ELR (cell line): Measurements from ENCODE around the gene OR10T2.
"Not testable (repeated sequence)": the region's sequence is repeated elsewhere in the genome, so short reads cannot be mapped to it uniquely, and the experiment has no call there.

Experiments
- DNase-seq: peaks from one replicate; pipeline ENCODE4 v3.0.0-alpha.2; 2015; ENCODE audit warnings: low read depth

OR10T2 gene

GRCh38 chr1:158398818-158399514 lies at the start of gene OR10T2:
Gene OR10T2, minus strand, starts transcription at chr1:158399466. Its CDS starts 0 bp downstream, at chr1:158399466.
- no peak for DNase-seq

- DNase-seq, result no peak
Observed at GRCh38 chr1:158445376-158445775, 46.1 kb upstream of the OR10T2 start.

- no peak for DNase-seq
Observed at GRCh38 chr1:158434741-158435140, 35.5 kb upstream of the OR10T2 start.

GRCh38 chr1:158430163-158430562 lies 30.9 kb upstream of the OR10T2 start:
- DNase-seq, result not testable (repeated sequence)

GRCh38 chr1:158426137-158426536 lies 26.9 kb upstream of the OR10T2 start, which contains the start of gene OR10K2:
Gene OR10K2, minus strand, starts transcription at chr1:158426237. Its CDS starts 5,371 bp downstream, at chr1:158420866.
- no peak for DNase-seq

GRCh38 chr1:158425027-158425426 lies 25.8 kb upstream of the OR10T2 start:
- DNase-seq, result no peak

- no peak for DNase-seq
Observed at GRCh38 chr1:158422212-158422611, 22.9 kb upstream of the OR10T2 start.

GRCh38 chr1:158417586-158417985 lies 18.3 kb upstream of the OR10T2 start:
- no peak for DNase-seq

- DNase-seq, result no peak
Observed at GRCh38 chr1:158414651-158415345, 15.5 kb upstream of the OR10T2 start.

- DNase-seq, result no peak
Observed at GRCh38 chr1:158407092-158407491, 7.8 kb upstream of the OR10T2 start.

- no peak for DNase-seq
Observed at GRCh38 chr1:158400871-158401270, 1.6 kb upstream of the OR10T2 start.

- DNase-seq, result no peak
Observed at GRCh38 chr1:158396646-158397045, 2.6 kb downstream of the OR10T2 start.

GRCh38 chr1:158393476-158393875 lies 5.8 kb downstream of the OR10T2 start:
- no peak for DNase-seq

GRCh38 chr1:158391099-158391498 lies 8.2 kb downstream of the OR10T2 start:
- DNase-seq, result no peak

GRCh38 chr1:158390331-158390730 lies 8.9 kb downstream of the OR10T2 start:
- no peak for DNase-seq

GRCh38 chr1:158374860-158375259 lies 24.4 kb downstream of the OR10T2 start:
- no peak for DNase-seq

- not testable (repeated sequence) for DNase-seq
Observed at GRCh38 chr1:158374101-158374500, 25.2 kb downstream of the OR10T2 start.

- no peak for DNase-seq
Observed at GRCh38 chr1:158371188-158371953, 27.9 kb downstream of the OR10T2 start.

- DNase-seq, result no peak
Observed at GRCh38 chr1:158366783-158367182, 32.5 kb downstream of the OR10T2 start.

GRCh38 chr1:158362941-158363340 lies 36.3 kb downstream of the OR10T2 start:
- no peak for DNase-seq

- no peak for DNase-seq
Observed at GRCh38 chr1:158362482-158362881, 36.8 kb downstream of the OR10T2 start.

- DNase-seq, result no peak
Observed at GRCh38 chr1:158357441-158357840, 41.8 kb downstream of the OR10T2 start.

- DNase-seq, result no peak
Observed at GRCh38 chr1:158356616-158357015, 42.6 kb downstream of the OR10T2 start.
